BLaER1 treated with 17β-estradiol and CSF1 and Interleukin-3, amounts not matched to agents 10 nM and 100 nM (cell line): Measurements from ENCODE around the gene MBOAT2.
"Not testable (repeated sequence)": the region's sequence is repeated elsewhere in the genome, so short reads cannot be mapped to it uniquely, and the experiment has no call there.

Source experiments
- H3K27ac ChIP-seq, 11 experiments: shearing (Covaris generic); formaldehyde crosslinking; 2 replicates each; pipeline ENCODE4 v1.8.1; 2022
- H3K27me3 ChIP-seq, 11 experiments: shearing (Covaris generic); formaldehyde crosslinking; 2 replicates each; pipeline ENCODE4 v1.8.1; 2022
- H3K36me3 ChIP-seq, 11 experiments: shearing (Covaris generic); formaldehyde crosslinking; 2 replicates each; pipeline ENCODE4 v1.8.1; 2022
- H3K4me1 ChIP-seq, 10 experiments: shearing (Covaris generic); formaldehyde crosslinking; 2 replicates each; pipeline ENCODE4 v1.8.1; 2022
- H3K4me2 ChIP-seq, 11 experiments: shearing (Covaris generic); formaldehyde crosslinking; 2 replicates each; pipeline ENCODE4 v1.8.1; 2022
- H3K4me3 ChIP-seq, 10 experiments: shearing (Covaris generic); formaldehyde crosslinking; 2 replicates each; pipeline ENCODE4 v1.8.1; 2022
- H3K9ac ChIP-seq, 11 experiments: shearing (Covaris generic); formaldehyde crosslinking; 2 replicates each; pipeline ENCODE4 v1.8.1; 2022
- H3K9me3 ChIP-seq, 11 experiments: shearing (Covaris generic); formaldehyde crosslinking; replicated peaks in 1 of 11; 2 replicates each; pipeline ENCODE4 v1.8.1; 2022
- H4K20me1 ChIP-seq, 11 experiments: shearing (Covaris generic); formaldehyde crosslinking; 2 replicates each; pipeline ENCODE4 v1.8.1; 2022
- Cebpa-rat ChIP-seq, 11 experiments: shearing (Covaris generic); IDR thresholded peaks; 2 replicates each; pipeline ENCODE4 v1.8.1; 2022

MBOAT2 gene

DNA sequence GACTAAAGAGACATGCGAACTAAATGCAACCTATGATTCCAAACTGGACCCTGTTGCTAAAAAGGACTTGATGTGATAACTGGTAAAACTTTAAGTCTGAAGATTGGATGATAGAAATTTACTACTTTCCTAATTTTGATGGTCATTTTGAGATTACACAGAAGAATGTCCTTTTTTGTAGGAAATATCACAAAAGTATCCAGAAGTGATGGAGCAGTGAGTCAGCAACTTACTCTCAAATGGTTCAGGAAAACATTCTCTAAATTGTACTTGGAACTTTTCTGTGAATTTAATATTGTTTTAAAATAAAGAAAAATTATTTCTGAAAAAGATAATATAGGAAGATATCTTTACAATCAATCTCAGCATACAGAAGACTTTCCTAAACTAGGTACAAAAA is 19.9 kb downstream of the MBOAT2 start:
- Histone ChIP-seq H3K27me3 (no peaks in the 10 kb centered on the region), H3K27ac (no peak overlapping the region), H3K4me1 (peaks cover 10 to 30% (median 19%) of the 10 kb centered on the region in 10 experiments), H3K36me3 (no peaks in the 10 kb centered on the region; a peak in 1 of 22 replicates), H3K4me2 (peak overlapping the region in 1 of 11 experiments; percentile 30; a peak in 3 of 22 replicates), H3K9me3 (peaks cover 0 to 11% (median 6%) of the 10 kb centered on the region in 11 experiments; a peak in 3 of 22 replicates), H3K4me3 (no peak overlapping the region), H3K9ac (no peak overlapping the region), H4K20me1 (no peaks in the 10 kb centered on the region; a peak in 1 of 22 replicates)
- no peak for TF ChIP-seq Cebpa-rat (IDR thresholded peaks at IDR 0.05)

DNA sequence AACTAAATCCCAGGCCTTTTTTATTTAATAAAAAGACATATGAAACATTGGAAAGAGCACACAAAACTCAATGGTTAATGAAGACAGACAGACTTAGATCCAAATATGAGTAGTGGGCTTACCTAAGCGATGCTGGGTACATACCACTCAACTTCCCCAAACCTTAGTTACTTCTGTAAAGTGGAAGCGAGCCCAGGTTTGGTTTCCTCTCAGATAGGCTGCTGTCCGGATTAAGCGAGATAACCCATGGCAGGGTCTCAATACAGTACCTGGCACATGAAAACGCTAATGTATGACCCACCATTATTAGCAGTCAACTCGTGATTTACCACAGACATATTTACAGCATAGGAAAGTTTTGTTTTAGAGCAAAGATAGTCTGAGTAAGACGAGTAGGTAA is 21.6 kb downstream of the MBOAT2 start:
- Histone ChIP-seq H3K9ac (no peak overlapping the region), H3K27ac (no peak overlapping the region), H3K4me1 (peaks cover 10 to 30% (median 19%) of the 10 kb centered on the region in 10 experiments), H3K27me3 (no peaks in the 10 kb centered on the region), H3K4me2 (no peak overlapping the region), H3K9me3 (peaks cover 0 to 12% (median 6%) of the 10 kb centered on the region in 11 experiments; a peak in 3 of 22 replicates), H3K4me3 (no peak overlapping the region), H4K20me1 (no peaks in the 10 kb centered on the region; a peak in 1 of 22 replicates), H3K36me3 (no peaks in the 10 kb centered on the region; a peak in 1 of 22 replicates)
- no peak for TF ChIP-seq Cebpa-rat (IDR thresholded peaks at IDR 0.05)

- no peak overlapping the region for H3K4me2 ChIP-seq
- H3K4me3 ChIP-seq: no peak overlapping the region
- peaks cover 10 to 24% (median 13%) of the 10 kb centered on the region in 10 experiments for H3K4me1 ChIP-seq
- H3K36me3 ChIP-seq: no peaks in the 10 kb centered on the region; a peak in 1 of 22 replicates
- TF ChIP-seq Cebpa-rat (IDR thresholded peaks at IDR 0.05): no peak
- H4K20me1 ChIP-seq: no peaks in the 10 kb centered on the region; a peak in 1 of 22 replicates
- H3K9ac ChIP-seq: no peak overlapping the region
- H3K27ac ChIP-seq: no peak overlapping the region
- peaks cover 0 to 6% (median 0%) of the 10 kb centered on the region in 11 experiments; a peak in 1 of 22 replicates for H3K9me3 ChIP-seq
- no peaks in the 10 kb centered on the region for H3K27me3 ChIP-seq
Observed at GRCh38 chr2:8980096-8980495, 23.4 kb downstream of the MBOAT2 start.

DNA sequence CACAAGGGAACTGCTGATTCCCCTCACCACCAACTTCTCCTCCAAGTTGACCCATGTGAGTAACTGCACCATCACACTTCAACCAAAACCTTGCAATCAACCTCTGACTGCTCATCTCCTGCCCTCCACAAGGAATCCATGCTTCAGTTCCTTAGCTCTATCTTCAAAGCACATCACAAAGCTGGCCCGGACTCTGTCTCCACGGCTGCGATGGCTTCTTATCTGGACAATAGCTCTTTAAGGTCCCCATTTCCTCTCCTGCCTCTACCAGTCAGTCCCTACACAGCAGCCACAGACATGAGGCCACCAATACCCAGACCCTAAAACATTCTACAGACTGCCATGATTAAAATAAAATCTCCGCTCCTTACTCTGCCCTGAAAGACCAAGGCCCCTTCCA is 25.7 kb downstream of the MBOAT2 start:
- no peak overlapping the region for H3K4me2 ChIP-seq
- H3K27ac ChIP-seq: no peak overlapping the region
- 0 out of 20 replicates have a peak, but pooled peaks cover 0 to under 1% (median 0%) of the 10 kb centered on the region in 10 experiments for H3K4me1 ChIP-seq
- no peaks in the 10 kb centered on the region for H3K27me3 ChIP-seq
- TF ChIP-seq Cebpa-rat (IDR thresholded peaks at IDR 0.05): no peak
- H3K36me3 ChIP-seq: no peaks in the 10 kb centered on the region; a peak in 1 of 22 replicates
- H4K20me1 ChIP-seq: no peaks in the 10 kb centered on the region; a peak in 1 of 22 replicates
- no peak overlapping the region for H3K9ac ChIP-seq
- no peak overlapping the region for H3K4me3 ChIP-seq
- H3K9me3 ChIP-seq: peaks cover 0 to 16% (median 4%) of the 10 kb centered on the region in 11 experiments; a peak in 5 of 22 replicates

DNA sequence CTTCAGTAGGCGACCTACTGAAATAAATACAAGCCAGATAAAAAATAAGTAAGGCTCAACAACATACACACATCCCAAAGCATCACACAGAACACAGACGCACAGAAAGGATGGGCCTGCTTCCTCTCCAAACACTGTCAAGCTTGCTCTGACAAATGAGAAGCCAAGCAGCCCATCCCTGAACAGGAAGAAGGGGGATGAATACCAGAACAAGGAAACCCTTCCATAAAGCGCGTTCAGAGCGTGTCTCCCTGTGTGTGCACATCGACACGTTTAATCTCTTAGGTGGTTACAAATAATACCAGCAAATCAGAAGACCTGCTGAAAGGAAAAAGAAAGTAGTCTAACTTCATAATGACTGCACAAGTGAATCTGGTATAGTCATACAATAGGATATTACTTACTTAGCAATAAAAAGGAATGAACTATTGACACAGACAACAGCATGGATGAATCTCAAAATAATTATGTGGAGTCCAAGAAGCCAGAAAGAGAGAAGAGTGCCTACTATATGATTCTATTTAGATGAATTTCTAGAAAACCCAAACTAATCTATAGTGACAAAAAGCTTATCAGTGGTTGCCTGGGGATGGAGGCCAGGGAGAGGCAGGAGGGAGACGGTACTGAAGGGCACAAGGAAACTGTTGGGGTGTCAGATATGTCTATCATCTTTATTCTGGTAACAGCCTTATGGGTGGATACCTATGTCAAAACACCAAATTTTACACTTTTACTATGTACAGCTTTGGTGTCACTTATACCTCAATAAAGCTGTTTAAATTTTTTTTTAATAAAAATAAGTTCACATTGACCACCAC is 26.8 kb downstream of the MBOAT2 start:
- Histone ChIP-seq H3K9ac (no peak overlapping the region), H3K4me1 (no peaks in the 10 kb centered on the region), H3K4me2 (no peak overlapping the region), H3K9me3 (peaks cover 0 to 18% (median 4%) of the 10 kb centered on the region in 11 experiments; a peak in 5 of 22 replicates), H3K27me3 (no peaks in the 10 kb centered on the region), H3K27ac (no peak overlapping the region), H4K20me1 (no peaks in the 10 kb centered on the region; a peak in 1 of 22 replicates), H3K36me3 (no peaks in the 10 kb centered on the region; a peak in 1 of 22 replicates), H3K4me3 (no peak overlapping the region)
- TF ChIP-seq Cebpa-rat (IDR thresholded peaks at IDR 0.05): no peak

GRCh38 chr2:8974016-8974415 is 29.5 kb downstream of the MBOAT2 start:
- Histone ChIP-seq H3K27ac (no peak overlapping the region), H3K9me3 (peaks cover 0 to 15% (median 4%) of the 10 kb centered on the region in 11 experiments; a peak in 5 of 22 replicates), H4K20me1 (no peaks in the 10 kb centered on the region), H3K4me1 (no peaks in the 10 kb centered on the region), H3K4me2 (no peak overlapping the region), H3K27me3 (no peaks in the 10 kb centered on the region), H3K36me3 (no peaks in the 10 kb centered on the region), H3K4me3 (no peak overlapping the region), H3K9ac (no peak overlapping the region)
- no peak for TF ChIP-seq Cebpa-rat (IDR thresholded peaks at IDR 0.05)

GRCh38 chr2:8973017-8973416 is 30.5 kb downstream of the MBOAT2 start:
- not testable (repeated sequence) for H3K4me3 ChIP-seq

GRCh38 chr2:8972535-8972934 is 30.9 kb downstream of the MBOAT2 start:
- H3K4me2 ChIP-seq, H3K36me3 ChIP-seq, H3K4me1 ChIP-seq, H4K20me1 ChIP-seq, H3K4me3 ChIP-seq, H3K27me3 ChIP-seq, H3K27ac ChIP-seq, H3K9ac ChIP-seq: not testable (repeated sequence)
- peaks cover 0 to 24% (median 7%) of the 10 kb centered on the region in 11 experiments; a peak in 8 of 22 replicates for H3K9me3 ChIP-seq

More at GRCh38 chr2:8973017-8973416, 30.5 kb downstream of the MBOAT2 start:
- H3K36me3 ChIP-seq, H3K4me1 ChIP-seq, H4K20me1 ChIP-seq, H3K9ac ChIP-seq, H3K4me2 ChIP-seq, H3K27me3 ChIP-seq, H3K27ac ChIP-seq: not testable (repeated sequence)
- peaks cover 0 to 20% (median 4%) of the 10 kb centered on the region in 11 experiments; a peak in 7 of 22 replicates for H3K9me3 ChIP-seq

DNA sequence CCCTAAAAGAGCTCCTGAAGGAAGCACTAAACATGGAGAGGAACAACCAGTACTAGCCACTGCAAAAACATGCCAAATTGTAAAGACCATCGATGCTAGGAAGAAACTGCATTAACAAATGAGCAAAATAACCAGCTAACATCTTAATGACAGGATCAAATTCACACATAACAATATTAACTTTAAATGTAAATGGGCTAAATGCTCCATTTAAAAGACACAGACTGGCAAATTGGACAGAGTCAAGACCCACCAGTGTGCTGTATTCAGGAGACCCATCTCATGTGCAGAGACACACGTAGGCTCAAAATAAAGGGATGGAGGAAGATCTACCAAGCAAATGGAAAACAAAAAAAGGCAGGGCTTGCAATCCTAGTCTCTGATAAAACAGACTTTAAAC is 34.1 kb downstream of the MBOAT2 start:
- peaks cover 0 to 24% (median 8%) of the 10 kb centered on the region in 11 experiments; a peak in 8 of 22 replicates for H3K9me3 ChIP-seq
- not testable (repeated sequence) for H3K4me1 ChIP-seq, H4K20me1 ChIP-seq, H3K4me3 ChIP-seq, H3K27me3 ChIP-seq, H3K9ac ChIP-seq, H3K27ac ChIP-seq, H3K4me2 ChIP-seq, H3K36me3 ChIP-seq
